OCI-LY7 (cell line): ENCODE data around the gene ADCY7.

Experiments used
- EZH2phosphoT487 ChIP-seq: fragments of 200-600 bp; sonication (generic); IDR thresholded peaks from 2 replicates; pipeline ENCODE4 v1.6.1; 2018; ENCODE audit warnings: low read depth, borderline replicate concordance, mild to moderate bottlenecking, mixed run types, antibody characterized with exemption, low read length, moderate library complexity, mixed read lengths
- TF ChIP-seq, protein P1 (sequence below): fragments of 200-600 bp; sonication (generic); conservative IDR thresholded peaks from 2 replicates; pipeline ENCODE4 v1.5.1; 2014; ENCODE audit warnings: mild to moderate bottlenecking, antibody characterized with exemption, low read length, moderate library complexity, mixed read lengths

DNA sequence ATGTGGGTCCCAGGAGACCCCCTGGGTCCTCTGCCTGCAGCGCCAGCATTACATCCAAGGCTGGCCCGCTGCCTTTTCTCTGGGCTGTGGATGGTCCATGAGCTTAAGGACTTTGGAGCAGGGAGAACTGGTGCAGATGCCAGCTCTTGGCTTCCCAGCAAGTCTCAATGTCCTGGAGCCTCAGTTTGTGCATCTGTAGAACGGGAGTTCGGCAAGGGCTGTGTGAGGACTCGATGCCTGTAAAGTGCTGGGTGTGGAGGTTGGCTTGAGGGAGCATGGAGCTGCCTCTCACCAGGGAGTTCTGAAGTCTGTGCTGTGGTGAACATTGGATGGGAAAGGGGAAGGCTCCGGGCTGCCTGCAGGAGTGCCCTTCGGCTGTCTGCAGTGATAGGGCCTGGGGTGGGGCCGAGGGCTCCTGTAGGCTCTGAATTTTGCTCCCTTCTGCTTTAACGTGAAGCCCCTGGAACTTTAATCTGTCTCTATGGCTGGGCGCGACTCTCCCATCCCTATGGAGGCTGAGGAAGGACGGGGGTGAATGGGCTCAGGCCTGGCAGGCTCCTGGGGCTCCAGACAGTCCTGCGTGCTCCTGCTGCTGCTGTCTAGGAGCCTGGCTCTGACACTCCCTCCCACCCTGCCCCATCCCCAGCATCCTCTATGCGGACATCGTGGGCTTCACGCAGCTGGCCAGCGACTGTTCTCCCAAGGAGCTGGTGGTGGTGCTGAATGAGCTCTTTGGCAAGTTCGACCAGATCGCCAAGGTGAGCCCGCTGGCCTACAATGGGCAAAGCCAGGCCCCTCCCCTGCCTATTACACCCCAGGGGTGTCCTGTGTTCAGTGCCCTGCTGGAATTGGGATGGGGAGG is 27.9 kb downstream of the ADCY7 start:
- TF ChIP-seq, protein P1, sequence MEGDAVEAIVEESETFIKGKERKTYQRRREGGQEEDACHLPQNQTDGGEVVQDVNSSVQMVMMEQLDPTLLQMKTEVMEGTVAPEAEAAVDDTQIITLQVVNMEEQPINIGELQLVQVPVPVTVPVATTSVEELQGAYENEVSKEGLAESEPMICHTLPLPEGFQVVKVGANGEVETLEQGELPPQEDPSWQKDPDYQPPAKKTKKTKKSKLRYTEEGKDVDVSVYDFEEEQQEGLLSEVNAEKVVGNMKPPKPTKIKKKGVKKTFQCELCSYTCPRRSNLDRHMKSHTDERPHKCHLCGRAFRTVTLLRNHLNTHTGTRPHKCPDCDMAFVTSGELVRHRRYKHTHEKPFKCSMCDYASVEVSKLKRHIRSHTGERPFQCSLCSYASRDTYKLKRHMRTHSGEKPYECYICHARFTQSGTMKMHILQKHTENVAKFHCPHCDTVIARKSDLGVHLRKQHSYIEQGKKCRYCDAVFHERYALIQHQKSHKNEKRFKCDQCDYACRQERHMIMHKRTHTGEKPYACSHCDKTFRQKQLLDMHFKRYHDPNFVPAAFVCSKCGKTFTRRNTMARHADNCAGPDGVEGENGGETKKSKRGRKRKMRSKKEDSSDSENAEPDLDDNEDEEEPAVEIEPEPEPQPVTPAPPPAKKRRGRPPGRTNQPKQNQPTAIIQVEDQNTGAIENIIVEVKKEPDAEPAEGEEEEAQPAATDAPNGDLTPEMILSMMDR: no peak
- TF ChIP-seq EZH2phosphoT487: no peak
